Left cardiac atrium (tissue), 4 donors: ENCODE measurements around the gene VTA1. TPM values are rescaled to one million over a fixed set of nuclear protein-coding genes. Genes with fewer than 3 reads are reported as not detected.
"Not testable (repeated sequence)": the region's sequence is repeated elsewhere in the genome, so short reads cannot be mapped to it uniquely, and the experiment has no call there.

Experiments
- ATAC-seq, 2 donors: fragments of 200-7000 bp; cut with Tn5 transposase; one replicate each; pipeline ENCODE4 v1.9.1; 2020; ENCODE audit warnings: mild to moderate bottlenecking in 2 of 2, moderate library complexity in 2 of 2
- DNase-seq: peaks from one replicate; pipeline ENCODE4 v3.0.0-alpha.2; 2020
- intact Hi-C, 2 donors: fragments of 100-400 bp; cut with DNase I; formaldehyde crosslinking; loops; one replicate each; pipeline versions ENCODE4 v1.14.1 to v1.15.1; 2022 to 2023
- total RNA-seq, 2 donors: library from RNA; stranded (reverse); fragmentation: NEBNext Ultra II Directional; extraction: Animal tissue kit (Norgen Biotek cat#: 25700); gene quantifications; one replicate each; pipeline ENCODE4 v1.2.1, GENCODE V29; 2021
- donor health status: DM: no; HTN: yes; CAD: no.
- donor health status: DM: no; HTN: yes; CAD: no; lungs with severe emphysema.
- donor health status: DM: yes; HTN: yes; CAD: no.
- donor health status: Dilated cardiomyopathy.

The VTA1 gene
- total RNA-seq, 2 donors from 2014 or later: 26.9 to 27.4 TPM

GRCh38 chr6:142162780-142163179 is 15.7 kb downstream of the VTA1 start:
- intact Hi-C loops: no loop called here
- ATAC-seq (no peak), DNase-seq (no peak)

- no peak for ATAC-seq
- intact Hi-C loops: no loop called here
- no peak for DNase-seq
Measured at GRCh38 chr6:142165227-142165626, 18.2 kb downstream of the VTA1 start.

GRCh38 chr6:142167071-142167470 is 20.0 kb downstream of the VTA1 start:
- DNase-seq (no peak), ATAC-seq (no peak)
- intact Hi-C loops: no loop called here

- ATAC-seq (no peak), DNase-seq (no peak)
- intact Hi-C loops: no loop called here
Measured at GRCh38 chr6:142167486-142167885, 20.4 kb downstream of the VTA1 start.

- ATAC-seq (no peak), DNase-seq (no peak)
- intact Hi-C loops: no loop called here
Measured at GRCh38 chr6:142171351-142171750, 24.3 kb downstream of the VTA1 start.

GRCh38 chr6:142172758-142173157 is 25.7 kb downstream of the VTA1 start:
- no peak for DNase-seq
- intact Hi-C loops: no loop called here
- no peak for ATAC-seq

- no peak for DNase-seq
- intact Hi-C loops: no loop called here
- ATAC-seq: no peak
Measured at GRCh38 chr6:142173980-142174379, 26.9 kb downstream of the VTA1 start.

GRCh38 chr6:142174703-142175102 is 27.6 kb downstream of the VTA1 start:
- no peak for ATAC-seq
- intact Hi-C loops: no loop called here
- DNase-seq: no peak

GRCh38 chr6:142178129-142178528 is 31.1 kb downstream of the VTA1 start:
- DNase-seq (no peak), ATAC-seq (no peak)
- intact Hi-C loops: no loop called here

- DNase-seq: no peak
- intact Hi-C loops: no loop called here
- no peak for ATAC-seq
Measured at GRCh38 chr6:142182004-142182403, 34.9 kb downstream of the VTA1 start.

- intact Hi-C loops: no loop called here
Measured at GRCh38 chr6:142183351-142183750, 36.3 kb downstream of the VTA1 start.

GRCh38 chr6:142184307-142184706 is 37.2 kb downstream of the VTA1 start:
- intact Hi-C loops: no loop called here
- DNase-seq: no peak
- no peak for ATAC-seq

More at GRCh38 chr6:142183351-142183750, 36.3 kb downstream of the VTA1 start:
- DNase-seq (no peak), ATAC-seq (no peak)

GRCh38 chr6:142185641-142186040 is 38.6 kb downstream of the VTA1 start:
- DNase-seq (no peak), ATAC-seq (no peak)
- intact Hi-C loops: no loop called here

- ATAC-seq (peak in 1 of 2 donors; percentile 53), DNase-seq (peak; percentile 72)
- intact Hi-C loops: no loop called here
Measured at GRCh38 chr6:142187209-142187608, 40.1 kb downstream of the VTA1 start.

GRCh38 chr6:142188341-142188740 is 41.3 kb downstream of the VTA1 start:
- ATAC-seq, intact Hi-C loops, DNase-seq: not testable (repeated sequence)

GRCh38 chr6:142189057-142189456 is 42.0 kb downstream of the VTA1 start:
- intact Hi-C loops: no loop called here
- no peak for ATAC-seq
- DNase-seq: no peak

GRCh38 chr6:142192343-142192742 is 45.3 kb downstream of the VTA1 start:
- ATAC-seq (no peak), DNase-seq (no peak)

GRCh38 chr6:142193621-142194020 is 46.6 kb downstream of the VTA1 start:
- DNase-seq (no peak), ATAC-seq (no peak)
- intact Hi-C loops: no loop called here

More at GRCh38 chr6:142192343-142192742, 45.3 kb downstream of the VTA1 start:
- intact Hi-C loops: no loop called here

GRCh38 chr6:142195862-142196541 is 48.9 kb downstream of the VTA1 start:
- intact Hi-C loops: no loop called here
- no peak for ATAC-seq

GRCh38 chr6:142200846-142201628 is 54.0 kb downstream of the VTA1 start:
- ATAC-seq (no peak), DNase-seq (no peak)
- intact Hi-C loops: loop anchor here in 1 of 2 donors (10.0 kb wide), 1 partner anchor 46 kb away; no protein-coding TSS in a partner anchor

More at GRCh38 chr6:142195862-142196541, 48.9 kb downstream of the VTA1 start:
- DNase-seq: no peak
